Liver (tissue), 2 donors: ENCODE data around the gene PLCB1.

ENCODE experiments used
- CTCF ChIP-seq: fragments of 150-350 bp; IDR thresholded peaks from 2 replicates; pipeline ENCODE4 v1.5.1; 2017; ENCODE audit warnings: improper control_type of control experiment, low read depth, low read length; ENCODE audit not compliant: missing input control
- REST ChIP-seq: IDR thresholded peaks from 2 replicates; pipeline ENCODE4 v1.6.1; 2016; ENCODE audit warnings: antibody characterized with exemption, mild to moderate bottlenecking
- YY1 ChIP-seq: IDR thresholded peaks from 2 replicates; pipeline ENCODE4 v1.6.1; 2016; ENCODE audit warnings: antibody characterized with exemption, mild to moderate bottlenecking
- donor health status: healthy.

- TF ChIP-seq YY1 (no peak), CTCF (no peak), REST (no peak)
Observed at GRCh38 chr20:8433291-8433690, 301.2 kb downstream of the PLCB1 start.
